Activated CD4-positive, alpha-beta T cell treated with anti-CD3 and anti-CD28 coated beads, Interleukin-2, amount 50 U/mL, for 24 hours (primary cell): ENCODE data around the gene RTN4R.
"Not testable (repeated sequence)": the region's sequence is repeated elsewhere in the genome, so short reads cannot be mapped to it uniquely, and the experiment has no call there.

Experiments
- DNase-seq, 2 donors: peaks; one replicate each; pipeline ENCODE4 v3.0.0-alpha.2; 2020; ENCODE audit warnings: low read depth in 1 of 2, low spot score in 1 of 2

RTN4R gene

DNA sequence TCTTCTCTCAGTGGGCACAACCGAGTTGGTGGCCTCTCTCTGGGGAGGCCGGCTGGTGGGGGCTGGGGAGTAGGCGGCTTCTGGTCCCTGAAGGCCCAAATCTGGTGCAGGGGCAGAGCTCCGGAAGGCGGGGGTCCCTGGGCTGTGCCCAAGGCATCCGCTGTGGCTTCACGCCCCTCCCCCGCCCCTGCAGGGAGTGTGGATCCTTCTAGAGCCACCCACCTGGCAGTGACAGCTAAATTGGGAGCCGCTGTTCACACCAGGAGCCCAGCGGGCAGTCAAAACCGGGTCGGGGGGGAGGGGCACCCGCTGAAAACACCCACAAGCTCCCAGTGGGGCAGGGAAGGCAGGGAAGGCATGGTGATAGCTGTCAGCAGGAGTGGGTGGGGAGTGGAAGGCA is 4.6 kb upstream of the RTN4R start:
- no peak for DNase-seq

DNA sequence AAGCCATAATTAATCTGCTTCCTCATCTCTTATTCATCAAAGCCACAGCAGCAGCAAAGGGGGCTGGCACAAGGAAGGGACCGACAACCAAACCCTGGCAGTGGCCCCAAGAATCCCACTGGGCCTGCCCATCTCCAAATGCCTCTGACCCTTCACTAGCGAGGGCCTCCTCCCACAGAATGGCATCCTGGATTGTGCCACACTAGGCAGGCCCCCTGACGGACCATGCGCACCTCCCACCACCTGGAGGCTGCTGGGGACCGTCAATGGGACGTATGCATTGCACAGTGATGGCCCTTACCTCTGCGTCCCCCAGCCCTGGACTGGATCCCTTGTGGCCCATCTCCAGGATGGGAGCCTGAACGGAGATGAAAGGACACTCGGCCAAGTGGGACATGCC is 4.1 kb upstream of the RTN4R start:
- DNase-seq: no peak

DNA sequence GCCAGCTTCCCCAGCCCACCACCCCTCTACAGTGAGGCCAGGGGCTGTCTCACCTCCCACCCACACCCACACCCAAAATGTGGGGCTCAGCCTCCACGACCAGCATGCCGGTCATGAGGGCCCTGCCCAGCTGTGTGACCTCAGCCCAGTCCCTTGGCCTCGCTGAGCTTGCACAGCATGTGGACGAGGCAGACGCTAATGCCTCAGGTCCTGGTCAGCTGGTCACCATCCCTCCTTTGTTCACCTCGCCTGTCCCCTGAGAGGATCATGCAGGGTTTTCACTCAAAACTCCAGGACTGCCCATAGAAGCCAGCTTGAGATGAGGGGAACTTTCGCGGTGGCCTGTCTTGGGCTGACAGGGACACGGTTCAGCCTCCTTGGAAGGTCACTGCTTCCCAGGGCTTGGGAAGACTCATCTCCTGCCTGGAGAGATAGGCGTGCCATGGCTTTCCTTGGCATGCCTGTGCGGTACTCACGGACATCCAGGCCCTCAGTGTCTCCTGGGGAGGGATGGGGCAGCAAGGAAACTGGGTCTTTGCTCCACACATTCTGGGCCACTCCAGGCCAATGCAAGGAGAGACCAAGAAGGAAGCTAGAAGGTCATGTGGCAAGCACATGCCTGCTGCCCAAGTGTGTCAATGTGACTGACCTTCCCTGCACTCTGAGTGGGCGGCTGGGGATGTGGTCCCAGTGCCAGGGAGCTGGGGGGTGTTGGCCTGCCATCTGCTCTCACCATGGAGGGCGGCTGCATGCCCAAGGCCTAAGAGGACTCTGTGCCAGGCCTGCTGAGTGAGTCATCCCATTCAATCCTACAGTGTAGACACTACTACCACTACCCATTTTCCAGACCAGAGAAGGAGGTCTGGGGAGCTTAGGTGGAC is 3.2 kb upstream of the RTN4R start:
- DNase-seq: no peak

GRCh38 chr22:20270190-20271113 is 2.3 kb upstream of the RTN4R start:
- DNase-seq: not testable (repeated sequence)

DNA sequence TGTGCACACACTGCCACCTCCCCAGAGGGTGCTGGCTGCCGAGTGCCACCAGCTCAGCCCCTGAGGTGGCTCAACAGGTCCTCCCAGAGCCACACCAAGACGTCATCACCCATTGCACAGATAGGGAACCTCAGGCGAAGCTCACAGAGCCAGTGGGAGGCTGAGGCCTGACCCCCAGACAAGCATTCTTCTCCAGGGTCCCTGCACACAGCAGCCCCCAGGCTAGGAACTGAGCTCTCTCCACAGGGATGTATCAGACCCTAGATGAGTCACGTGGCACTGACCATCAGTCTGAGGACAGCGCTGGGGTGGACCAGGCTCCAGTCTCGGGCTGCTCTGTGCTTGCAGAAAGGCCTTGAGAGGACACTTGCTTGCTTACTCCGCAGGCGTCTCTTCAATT is 1.6 kb upstream of the RTN4R start:
- not testable (repeated sequence) for DNase-seq

DNA sequence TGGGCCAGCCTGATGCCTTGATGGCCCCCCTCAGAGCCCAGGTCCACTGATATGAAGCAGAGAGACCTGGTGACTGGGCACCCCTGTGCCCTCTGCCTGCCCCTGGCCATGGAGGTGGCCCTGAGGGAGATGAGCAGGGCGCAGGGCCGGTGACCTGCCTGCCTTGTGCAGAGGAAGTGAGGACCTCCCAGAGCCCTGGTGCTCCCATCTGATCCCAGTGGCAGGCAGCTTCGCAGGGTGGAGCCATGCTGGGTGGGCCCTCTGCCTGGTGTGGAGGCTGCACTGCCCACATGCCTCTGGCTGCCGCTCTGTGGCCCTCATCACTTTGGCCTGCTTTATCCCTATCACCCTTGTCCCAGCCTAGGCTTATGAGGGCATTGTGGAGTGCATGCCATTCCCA is 1.1 kb upstream of the RTN4R start:
- not testable (repeated sequence) for DNase-seq

DNA sequence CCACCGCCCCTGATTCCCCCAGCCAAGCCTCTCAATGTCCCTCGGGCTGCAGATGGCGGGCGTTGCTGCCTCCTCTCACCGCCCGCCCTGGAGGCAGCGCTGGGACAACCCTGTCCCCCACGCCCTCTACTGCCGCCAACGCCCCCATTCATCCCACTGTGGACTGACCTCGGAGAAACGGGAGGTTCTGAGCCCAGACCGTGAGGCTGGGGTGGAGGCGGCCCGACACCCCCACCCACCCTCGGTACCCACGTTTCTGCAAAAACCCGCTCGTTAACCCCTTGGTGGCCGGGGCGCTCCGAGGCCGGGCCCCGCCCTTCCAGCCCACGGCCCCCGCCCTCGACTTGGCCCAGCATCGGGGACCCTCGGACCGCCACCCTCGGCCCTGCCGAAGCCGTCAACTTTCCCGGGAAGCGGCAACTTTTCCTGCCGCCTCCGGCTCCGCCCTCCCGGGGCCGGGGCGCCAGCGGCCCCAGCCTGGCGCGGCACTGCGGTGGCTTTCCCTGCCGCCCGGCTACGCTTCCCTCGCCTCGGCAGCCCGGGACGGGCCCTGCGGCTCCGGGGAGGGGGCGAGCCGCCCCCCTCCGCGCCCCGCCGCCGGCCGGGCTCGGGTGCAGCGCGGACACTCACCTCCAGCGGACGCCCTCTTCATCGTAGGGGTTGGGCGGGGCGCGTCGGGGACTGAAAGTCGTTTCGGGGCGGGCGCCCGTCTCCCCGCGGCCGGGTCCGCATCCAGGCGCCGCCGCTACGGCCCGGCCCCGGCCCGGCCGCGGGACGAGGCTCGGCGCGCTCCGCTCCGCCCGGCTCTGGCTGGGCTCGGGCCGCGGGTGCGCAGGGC is 458 bp downstream of the RTN4R start:
- DNase-seq: no peak

- DNase-seq: not testable (repeated sequence)
Measured at GRCh38 chr22:20266667-20267440, 1.3 kb downstream of the RTN4R start.

DNA sequence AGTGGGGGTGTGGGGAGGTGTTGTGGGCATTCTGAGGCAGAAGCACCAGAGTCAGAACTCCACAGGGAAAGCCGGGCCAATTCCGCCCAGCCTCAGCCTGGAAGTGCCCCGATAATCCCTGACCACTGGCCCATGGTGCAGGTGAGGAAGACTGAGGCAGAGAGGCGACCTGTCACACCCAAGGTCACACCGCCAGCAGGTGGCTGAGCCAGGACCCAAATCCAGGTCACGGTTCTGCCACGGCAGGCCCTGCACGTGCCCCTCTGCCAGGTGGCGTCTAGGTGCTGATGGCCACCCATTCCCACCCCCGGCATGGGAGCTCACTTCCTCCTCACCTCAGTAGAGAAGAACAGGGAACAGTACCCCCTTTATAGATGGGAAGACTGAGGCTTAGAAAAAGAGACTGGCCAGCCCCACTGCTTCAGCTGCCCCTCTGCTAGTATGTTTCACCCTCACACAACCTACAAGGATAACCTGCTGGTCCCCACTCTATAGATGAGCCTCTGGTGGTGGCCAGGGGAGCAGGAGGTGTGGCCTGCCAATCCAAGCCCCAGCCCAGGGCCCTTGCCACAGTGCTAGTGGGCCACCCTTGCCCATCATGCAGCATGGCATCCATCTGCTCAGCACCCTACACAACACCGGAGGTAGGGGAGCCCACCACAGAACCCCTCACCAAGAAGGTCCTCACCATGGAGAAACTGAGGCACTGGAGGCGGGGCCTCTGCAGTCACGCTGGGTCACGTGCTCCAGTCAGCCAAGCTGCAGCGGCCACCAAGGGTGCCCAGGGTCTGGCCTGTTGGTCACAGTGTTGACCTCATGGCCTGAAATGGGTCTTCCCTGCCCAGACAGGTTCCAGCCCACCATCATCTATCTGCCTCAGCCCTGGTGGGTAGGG is 2.1 kb downstream of the RTN4R start:
- not testable (repeated sequence) for DNase-seq

DNA sequence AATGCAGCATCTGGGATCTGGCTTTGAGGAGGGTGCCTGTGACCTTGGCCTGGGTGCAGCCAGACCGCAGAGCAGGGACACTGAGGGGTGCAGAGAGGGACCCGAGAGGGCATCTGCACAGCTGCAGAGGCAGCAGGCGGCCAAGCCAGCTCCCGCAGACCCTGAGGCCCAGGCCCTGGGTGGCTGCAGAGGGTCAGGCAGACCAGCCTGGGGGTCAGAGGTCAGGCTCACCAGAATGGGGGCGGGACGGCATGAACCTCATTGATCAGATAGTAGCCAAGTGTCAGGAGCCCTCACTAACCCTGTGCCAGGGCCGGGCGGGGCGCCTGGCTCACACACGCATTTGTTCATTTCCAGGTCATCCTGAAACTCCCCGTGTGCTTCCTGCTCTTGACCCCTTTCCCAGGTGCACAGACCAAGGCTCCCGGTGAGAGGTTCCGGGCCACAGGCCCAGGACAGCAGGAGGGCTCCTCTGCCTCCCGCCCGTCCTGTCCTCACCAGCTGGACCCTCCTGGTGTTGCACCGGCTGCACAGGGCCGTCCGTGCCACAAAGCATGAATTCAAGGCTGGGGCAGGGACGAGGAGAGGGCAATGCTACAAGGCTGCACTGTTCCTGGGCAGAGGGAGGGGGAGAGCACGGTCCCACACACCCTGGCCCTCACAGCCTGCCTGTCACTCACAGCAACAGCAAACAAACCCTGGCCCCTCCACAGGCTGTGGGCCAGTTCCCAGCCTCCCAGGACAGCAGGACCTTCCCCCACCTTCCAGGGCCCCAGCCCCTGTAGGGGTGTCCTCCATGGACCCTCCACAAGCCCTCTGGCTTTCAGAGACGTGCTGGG is 3.3 kb downstream of the RTN4R start:
- no peak for DNase-seq

- not testable (repeated sequence) for DNase-seq
Measured at GRCh38 chr22:20263404-20264281, 4.5 kb downstream of the RTN4R start.

- no peak for DNase-seq
Measured at GRCh38 chr22:20262582-20263147, 5.5 kb downstream of the RTN4R start.

GRCh38 chr22:20261848-20262581 is 6.1 kb downstream of the RTN4R start:
- DNase-seq: no peak

DNA sequence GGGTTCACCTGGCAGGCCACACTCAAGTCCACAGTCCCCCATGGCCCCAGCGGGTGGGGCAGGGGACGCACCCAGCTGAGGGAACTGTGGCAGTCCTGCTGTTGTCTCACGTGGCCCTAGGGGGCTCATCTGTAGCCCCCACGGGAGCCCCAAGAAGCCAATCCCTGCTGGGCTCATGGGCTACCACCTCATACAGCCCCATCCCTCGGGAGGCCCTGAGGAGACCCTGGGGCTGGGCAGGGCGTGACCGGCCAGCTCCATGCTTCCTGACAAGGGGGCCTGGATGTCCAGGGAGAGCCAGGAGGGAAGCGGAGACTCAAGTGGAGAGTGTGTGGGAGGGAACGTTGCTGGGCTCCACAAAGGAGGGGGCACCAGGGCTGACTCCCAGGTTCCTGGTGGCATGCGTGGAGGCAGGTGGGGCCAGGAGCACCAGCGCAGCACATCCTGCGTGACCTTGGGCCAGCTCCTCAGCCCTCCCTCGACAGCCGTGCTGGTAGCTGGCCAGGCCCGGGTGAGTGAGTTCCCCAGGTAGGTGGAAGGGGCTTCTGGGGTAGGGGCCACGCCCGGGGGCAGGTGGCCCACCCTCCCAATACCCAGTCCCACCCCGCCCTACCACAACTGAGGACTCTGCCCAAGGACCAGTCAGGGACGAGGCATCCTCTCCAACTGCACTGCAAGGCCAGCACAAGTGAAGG is 7.9 kb downstream of the RTN4R start:
- no peak for DNase-seq

- no peak for DNase-seq
Measured at GRCh38 chr22:20259327-20259688, 8.8 kb downstream of the RTN4R start.
